Measurements from ENCODE around the gene CCL25. TPM values are rescaled to one million over a fixed set of nuclear protein-coding genes. Genes with fewer than 3 reads are reported as not detected.

Gene CCL25
- total and polyA plus RNA-seq, 8 donors = 5.1 TPM; not detected in 7

DNA sequence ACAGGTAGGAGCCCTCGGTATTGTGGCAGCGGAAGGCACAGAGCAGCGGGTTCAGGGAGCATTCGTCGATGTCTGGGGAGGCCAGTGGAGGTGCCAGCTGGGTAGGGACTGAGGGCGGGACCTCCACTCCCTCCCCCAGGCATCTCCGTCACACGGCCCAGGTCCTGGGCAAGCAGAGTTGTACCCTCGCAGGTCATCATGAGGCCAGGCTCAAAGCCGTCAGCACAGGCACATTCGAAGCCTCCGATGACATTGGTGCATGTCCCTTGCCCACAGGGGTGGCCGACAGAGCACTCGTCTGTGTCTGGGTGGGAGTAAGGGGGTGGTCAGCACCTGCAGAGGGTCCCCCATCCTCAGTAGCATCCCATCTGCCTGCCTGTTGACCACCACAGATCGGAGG is 35.3 kb downstream of the CCL25 start:
- TF ChIP-seq EP300 (IDR thresholded peaks at IDR 0.05) (no peak), POLR2AphosphoS5 (IDR thresholded peaks at IDR 0.05) (no peak), POLR2A (IDR thresholded peaks at IDR 0.05) (no peak)
- TF ChIP-seq, protein P1, sequence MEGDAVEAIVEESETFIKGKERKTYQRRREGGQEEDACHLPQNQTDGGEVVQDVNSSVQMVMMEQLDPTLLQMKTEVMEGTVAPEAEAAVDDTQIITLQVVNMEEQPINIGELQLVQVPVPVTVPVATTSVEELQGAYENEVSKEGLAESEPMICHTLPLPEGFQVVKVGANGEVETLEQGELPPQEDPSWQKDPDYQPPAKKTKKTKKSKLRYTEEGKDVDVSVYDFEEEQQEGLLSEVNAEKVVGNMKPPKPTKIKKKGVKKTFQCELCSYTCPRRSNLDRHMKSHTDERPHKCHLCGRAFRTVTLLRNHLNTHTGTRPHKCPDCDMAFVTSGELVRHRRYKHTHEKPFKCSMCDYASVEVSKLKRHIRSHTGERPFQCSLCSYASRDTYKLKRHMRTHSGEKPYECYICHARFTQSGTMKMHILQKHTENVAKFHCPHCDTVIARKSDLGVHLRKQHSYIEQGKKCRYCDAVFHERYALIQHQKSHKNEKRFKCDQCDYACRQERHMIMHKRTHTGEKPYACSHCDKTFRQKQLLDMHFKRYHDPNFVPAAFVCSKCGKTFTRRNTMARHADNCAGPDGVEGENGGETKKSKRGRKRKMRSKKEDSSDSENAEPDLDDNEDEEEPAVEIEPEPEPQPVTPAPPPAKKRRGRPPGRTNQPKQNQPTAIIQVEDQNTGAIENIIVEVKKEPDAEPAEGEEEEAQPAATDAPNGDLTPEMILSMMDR (IDR thresholded peaks at IDR 0.05) = no peak
- intact Hi-C loops (cut with DNase I; ENCODE audit: low total_unique reads) = no loop called here
- Histone ChIP-seq H3K4me3 (no peak overlapping the region), H3K27ac (no peak overlapping the region), H3K9me3 (peaks cover 0 to 10% (median 2%) of the 10 kb centered on the region in 4 donors), H3K36me3 (no peaks in the 10 kb centered on the region), H3K27me3 (peaks cover 0 to 27% (median 0%) of the 10 kb centered on the region in 3 donors), H3K4me1 (no peaks in the 10 kb centered on the region)
- DNase-seq = no peak
- 85 to 99% (median 96%) methylated on average over 5 to 15 of the region's 15 CpGs for WGBS, 5 donors

DNA sequence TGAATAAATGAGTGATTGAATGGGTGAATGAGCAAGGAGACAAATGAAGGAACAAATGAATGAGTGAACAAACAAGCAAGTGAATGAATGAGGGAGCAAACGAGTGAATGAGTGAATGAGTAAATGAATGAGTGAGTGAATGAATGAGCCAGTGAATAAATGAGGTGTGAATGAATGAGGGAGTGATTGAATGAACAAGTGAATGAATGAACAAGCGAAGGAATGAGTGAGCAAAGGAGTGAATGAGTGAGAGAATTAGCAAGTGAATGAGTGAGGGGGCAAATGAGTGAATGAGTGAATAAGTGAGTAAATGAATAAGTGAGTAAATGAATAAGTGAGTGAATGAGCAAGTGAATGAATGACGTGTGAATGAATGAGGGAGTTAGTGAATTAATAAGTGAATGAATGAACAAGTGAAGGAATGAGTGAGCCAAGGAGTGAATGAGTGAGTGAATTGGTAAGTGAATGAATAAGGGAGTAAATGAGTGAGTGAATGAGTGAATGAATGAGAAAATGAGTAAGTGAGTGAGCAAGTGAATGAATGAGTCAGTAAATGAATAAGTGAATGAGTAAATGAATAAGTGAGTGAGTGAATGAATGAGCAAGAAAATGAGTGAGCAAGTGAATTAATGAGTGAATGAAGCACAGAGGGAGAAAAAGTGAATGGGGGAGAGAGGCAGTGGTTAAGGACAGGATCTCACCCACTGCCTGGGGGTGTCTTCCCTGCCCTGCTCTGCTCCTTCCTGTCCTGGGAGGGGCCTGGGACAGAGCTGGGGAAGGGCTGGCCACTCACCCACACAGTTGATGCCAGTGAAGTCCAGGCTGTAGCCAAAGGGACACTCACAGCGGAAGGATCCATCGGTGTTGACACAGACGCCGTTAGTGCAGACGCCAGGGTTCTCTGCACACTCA is 36.4 kb downstream of the CCL25 start:
- Histone ChIP-seq H3K27ac (no peak overlapping the region), H3K36me3 (no peaks in the 10 kb centered on the region), H3K9me3 (peaks cover 0 to 20% (median 9%) of the 10 kb centered on the region in 4 donors), H3K4me3 (no peak overlapping the region), H3K4me1 (no peaks in the 10 kb centered on the region), H3K27me3 (peaks cover 0 to 27% (median 0%) of the 10 kb centered on the region in 3 donors)
- TF ChIP-seq POLR2A (IDR thresholded peaks at IDR 0.05) (no peak), EP300 (IDR thresholded peaks at IDR 0.05) (no peak), POLR2AphosphoS5 (IDR thresholded peaks at IDR 0.05) (no peak)
- TF ChIP-seq, protein P1 (IDR thresholded peaks at IDR 0.05) = no peak
- intact Hi-C loops (cut with DNase I; ENCODE audit: low total_unique reads) = no loop called here
- 76 to 87% (median 80%) methylated on average over 8 of the region's 8 CpGs for WGBS, 5 donors
- DNase-seq = no peak

GRCh38 chr19:8089664-8090601 is 37.4 kb downstream of the CCL25 start:
- no peak for DNase-seq
- H3K9me3 ChIP-seq = peaks cover 5 to 29% (median 18%) of the 10 kb centered on the region in 4 donors
- no peaks in the 10 kb centered on the region for H3K4me1 ChIP-seq
- H3K36me3 ChIP-seq = no peaks in the 10 kb centered on the region
- H3K4me3 ChIP-seq = no peak overlapping the region
- intact Hi-C loops (cut with DNase I; ENCODE audit: low total_unique reads) = no loop called here
- WGBS, 5 donors = 81 to 87% (median 84%) methylated on average over 15 to 19 of the region's 19 CpGs
- peaks cover 0 to 27% (median 0%) of the 10 kb centered on the region in 3 donors for H3K27me3 ChIP-seq
- no peak overlapping the region for H3K27ac ChIP-seq
- TF ChIP-seq POLR2A (IDR thresholded peaks at IDR 0.05) (no peak), EP300 (IDR thresholded peaks at IDR 0.05) (no peak), POLR2AphosphoS5 (IDR thresholded peaks at IDR 0.05) (no peak)
- TF ChIP-seq, protein P1 (IDR thresholded peaks at IDR 0.05) = no peak

DNA sequence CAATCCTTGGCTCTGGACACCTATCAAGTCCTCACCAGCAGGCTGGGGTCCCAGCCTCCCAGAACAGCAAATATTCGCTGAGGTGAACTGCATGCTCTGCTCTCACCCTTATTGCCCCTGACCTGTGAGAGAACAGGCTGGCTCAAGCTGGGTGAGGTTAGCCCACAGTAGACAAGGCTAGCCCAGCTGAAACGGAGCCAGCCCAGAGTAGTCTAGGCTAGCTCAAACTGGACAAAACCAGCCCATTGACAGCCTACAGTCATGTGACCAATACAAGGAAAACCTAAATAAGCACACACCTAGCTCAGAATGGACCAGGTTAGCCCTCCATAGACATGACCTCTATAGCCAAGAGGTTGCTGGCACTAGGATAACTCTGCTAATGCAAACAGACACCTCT is 38.4 kb downstream of the CCL25 start:
- Histone ChIP-seq H3K4me3 (no peak overlapping the region), H3K4me1 (no peaks in the 10 kb centered on the region), H3K27ac (no peak overlapping the region), H3K27me3 (peaks cover 0 to 18% (median 0%) of the 10 kb centered on the region in 3 donors), H3K9me3 (peaks cover 16 to 40% (median 28%) of the 10 kb centered on the region in 4 donors), H3K36me3 (no peaks in the 10 kb centered on the region)
- DNase-seq = no peak
- no peak for TF ChIP-seq EP300 (IDR thresholded peaks at IDR 0.05)
- no peak for TF ChIP-seq POLR2A (IDR thresholded peaks at IDR 0.05)
- no peak for TF ChIP-seq POLR2AphosphoS5 (IDR thresholded peaks at IDR 0.05)
- TF ChIP-seq, protein P1 (IDR thresholded peaks at IDR 0.05) = no peak
- WGBS, 5 donors = 92 to 100% (median 92%) methylated on average over 1 to 2 of the region's 2 CpGs
- intact Hi-C loops (cut with DNase I; ENCODE audit: low total_unique reads) = no loop called here

Measured in stomach (tissue), 9 donors.